Natural killer cell (primary cell): Measurements from ENCODE around the gene ZFAND5. TPM values are rescaled to one million over a fixed set of nuclear protein-coding genes. Genes with fewer than 3 reads are reported as not detected.
A peak's percentile ranks its signal among the peaks of the same experiment; 100 is the strongest.

Source experiments
- ATAC-seq, 3 donors: fragments of 150-1000 bp in 2 of 3; fragments of 200-7000 bp in 1 of 3; cut with Tn5 transposase; 1 replicate in 1 of 3; 2 replicates in 2 of 3; pipeline ENCODE4 v1.10.0; 2021; ENCODE audit warnings: mild to moderate bottlenecking in 2 of 3, moderate library complexity in 2 of 3
- DNase-seq, 2 donors: peaks; one replicate each; pipeline versions ENCODE4 v3.0.0 to v3.0.0-alpha.2; 2013 to 2021; ENCODE audit warnings: mixed read lengths in 1 of 2
- H3K27ac ChIP-seq: one replicate; pipeline ENCODE4 v1.5.1; 2013; ENCODE audit warnings: mild to moderate bottlenecking, low read length
- H3K27me3 ChIP-seq: one replicate; pipeline ENCODE4 v1.6.1; 2013; ENCODE audit warnings: low read length; ENCODE audit not compliant: control insufficient read depth, insufficient read depth
- H3K36me3 ChIP-seq: one replicate; pipeline ENCODE4 v1.6.1; 2013; ENCODE audit warnings: low read length; ENCODE audit not compliant: control insufficient read depth, insufficient read depth
- H3K4me1 ChIP-seq: one replicate; pipeline ENCODE4 v1.6.1; 2013; ENCODE audit warnings: low read length; ENCODE audit not compliant: control insufficient read depth, insufficient read depth
- H3K4me3 ChIP-seq: one replicate; pipeline ENCODE4 v1.5.1; 2013; ENCODE audit warnings: low read length
- H3K9me3 ChIP-seq: one replicate; pipeline ENCODE4 v1.6.1; 2013; ENCODE audit warnings: low read length; ENCODE audit not compliant: control insufficient read depth, insufficient read depth
- H3K27ac Mint-ChIP-seq, 2 donors: one replicate each; pipeline ENCODE4 v1.8.0; 2022; ENCODE audit warnings: mild to moderate bottlenecking in 2 of 2, mixed read lengths in 2 of 2, moderate library complexity in 1 of 2
- H3K27me3 Mint-ChIP-seq, 2 donors: one replicate each; pipeline ENCODE4 v1.8.0; 2022; ENCODE audit warnings: low read depth in 2 of 2, mixed read lengths in 2 of 2
- H3K36me3 Mint-ChIP-seq: one replicate; pipeline ENCODE4 v1.8.0; 2022; ENCODE audit warnings: mixed read lengths
- H3K4me1 Mint-ChIP-seq, 2 donors: one replicate each; pipeline ENCODE4 v1.8.0; 2022; ENCODE audit warnings: mixed read lengths in 2 of 2
- H3K4me3 Mint-ChIP-seq: one replicate; pipeline ENCODE4 v1.8.0; 2022; ENCODE audit warnings: mild to moderate bottlenecking, moderate library complexity, mixed read lengths
- H3K9me3 Mint-ChIP-seq, 2 donors: one replicate each; pipeline ENCODE4 v1.8.0; 2022; ENCODE audit warnings: mixed read lengths in 2 of 2
- WGBS: methylation state at CpG from one replicate; pipeline ENCODE4 v1.1.7; 2013; ENCODE audit warnings: missing lambda C conversion rate; ENCODE audit not compliant: insufficient coverage; 5-methylcytosine and 5-hydroxymethylcytosine counted together
- intact Hi-C: fragments of 100-400 bp; cut with micrococcal nuclease; formaldehyde crosslinking; loops from one replicate; pipeline ENCODE4 v1.14.2; 2022
- total RNA-seq, 4 donors: library from RNA; stranded (reverse); fragments of 120-200 nt in 1 of 4; gene quantifications; one replicate each; pipeline versions ENCODE4 v1.2.3 to v1.2.4, GENCODE V29; 2013 to 2022
- TF ChIP-seq, protein P1 (sequence below): fragments of 200-600 bp; IDR thresholded peaks from one replicate; pipeline ENCODE4 v1.8.0; 2022; ENCODE audit warnings: antibody characterized with exemption

The ZFAND5 gene
- total RNA-seq, 3 donors from 2014 or later (not counting 1 experiment from before 2014, with no cell fraction given), result 307 to 450 (median 318) TPM

DNA sequence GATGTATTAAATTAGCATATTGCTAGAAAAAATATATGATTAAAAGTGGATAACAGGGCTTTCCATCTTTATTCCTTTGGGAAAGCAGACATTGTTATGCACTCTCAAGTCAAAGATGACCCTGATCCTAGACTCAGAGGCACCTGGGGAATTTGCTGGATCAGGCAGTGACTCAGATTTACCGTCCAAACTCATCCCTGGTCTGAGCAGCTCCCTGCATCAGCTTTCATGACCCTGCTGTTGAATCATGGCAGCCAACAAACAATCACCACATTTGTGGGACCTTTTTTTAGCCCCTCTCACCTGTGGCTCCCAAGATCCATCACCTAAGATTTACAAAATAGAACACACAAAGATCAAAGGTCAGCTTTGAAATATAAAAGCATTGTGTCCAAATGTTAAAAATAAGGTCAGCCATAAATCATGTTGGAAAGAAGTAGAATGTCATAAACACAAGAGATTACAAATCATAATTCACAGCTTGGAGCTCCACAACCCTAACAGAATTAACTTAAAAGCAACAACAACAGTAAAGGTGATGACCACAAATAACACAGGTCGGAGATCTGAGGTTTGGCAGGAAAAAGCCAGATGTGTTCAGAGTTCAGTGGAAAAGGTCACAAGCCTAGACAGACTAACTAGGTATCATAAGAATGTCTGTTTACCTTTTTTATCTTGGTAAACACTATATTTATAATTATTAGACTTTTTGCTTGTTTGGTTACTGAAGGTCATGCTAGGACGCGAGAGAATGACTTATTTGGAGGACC lies 55.5 kb downstream of the ZFAND5 start:
- no peak overlapping the region for H3K4me3 ChIP-seq
- TF ChIP-seq, protein P1, sequence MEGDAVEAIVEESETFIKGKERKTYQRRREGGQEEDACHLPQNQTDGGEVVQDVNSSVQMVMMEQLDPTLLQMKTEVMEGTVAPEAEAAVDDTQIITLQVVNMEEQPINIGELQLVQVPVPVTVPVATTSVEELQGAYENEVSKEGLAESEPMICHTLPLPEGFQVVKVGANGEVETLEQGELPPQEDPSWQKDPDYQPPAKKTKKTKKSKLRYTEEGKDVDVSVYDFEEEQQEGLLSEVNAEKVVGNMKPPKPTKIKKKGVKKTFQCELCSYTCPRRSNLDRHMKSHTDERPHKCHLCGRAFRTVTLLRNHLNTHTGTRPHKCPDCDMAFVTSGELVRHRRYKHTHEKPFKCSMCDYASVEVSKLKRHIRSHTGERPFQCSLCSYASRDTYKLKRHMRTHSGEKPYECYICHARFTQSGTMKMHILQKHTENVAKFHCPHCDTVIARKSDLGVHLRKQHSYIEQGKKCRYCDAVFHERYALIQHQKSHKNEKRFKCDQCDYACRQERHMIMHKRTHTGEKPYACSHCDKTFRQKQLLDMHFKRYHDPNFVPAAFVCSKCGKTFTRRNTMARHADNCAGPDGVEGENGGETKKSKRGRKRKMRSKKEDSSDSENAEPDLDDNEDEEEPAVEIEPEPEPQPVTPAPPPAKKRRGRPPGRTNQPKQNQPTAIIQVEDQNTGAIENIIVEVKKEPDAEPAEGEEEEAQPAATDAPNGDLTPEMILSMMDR, result no peak
- no peak for DNase-seq
- Mint-ChIP-seq H3K27me3 (no peaks in the 10 kb centered on the region), H3K36me3 (no peaks in the 10 kb centered on the region), H3K9me3 (no peaks in the 10 kb centered on the region), H3K27ac (peak overlapping the region; percentile 89 to 90), H3K4me3 (peak overlapping the region; percentile 84), H3K4me1 (peaks cover 36 to 41% of the 10 kb centered on the region in 2 donors)
- ATAC-seq, result peak in 2 of 3 donors; percentile 36 to 65
- H3K4me1 ChIP-seq, result peaks cover 45% of the 10 kb centered on the region
- H3K27ac ChIP-seq, result peak overlapping the region; percentile 4
- intact Hi-C loops, result loop anchor here (5.0 to 10.0 kb wide), 2 partner anchors 53 to 845 kb away; partner anchors contain the start of gene ANXA1
- no peaks in the 10 kb centered on the region for H3K27me3 ChIP-seq
- WGBS, result 47% methylated on average over 2 of the region's 4 CpGs
- H3K9me3 ChIP-seq, result no peaks in the 10 kb centered on the region
- H3K36me3 ChIP-seq, result no peaks in the 10 kb centered on the region

DNA sequence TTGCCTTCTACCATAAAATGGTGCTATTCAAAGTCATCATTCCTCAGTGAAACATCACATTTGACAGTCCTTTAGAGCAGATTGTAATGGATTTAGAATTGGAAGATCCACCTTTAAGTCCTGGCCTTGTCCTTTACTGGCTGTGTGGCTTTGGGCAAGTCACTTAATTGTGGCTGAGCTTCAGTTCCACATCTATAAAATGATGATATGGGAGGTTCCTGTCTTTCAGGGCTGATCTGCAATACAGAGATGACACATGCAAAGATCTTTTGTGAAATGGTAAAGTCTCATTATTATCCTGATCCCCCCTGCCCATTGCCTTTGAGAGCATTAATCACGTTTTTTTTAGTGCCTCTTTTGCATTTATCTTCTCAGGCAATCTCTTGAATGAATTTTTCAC lies 58.2 kb downstream of the ZFAND5 start:
- no peak overlapping the region for H3K4me3 ChIP-seq
- Mint-ChIP-seq H3K4me1 (peaks cover 46% of the 10 kb centered on the region in 2 donors), H3K4me3 (peak overlapping the region; percentile 83), H3K9me3 (no peaks in the 10 kb centered on the region), H3K27ac (peak overlapping the region; percentile 93), H3K27me3 (no peaks in the 10 kb centered on the region), H3K36me3 (no peaks in the 10 kb centered on the region)
- H3K9me3 ChIP-seq, result no peaks in the 10 kb centered on the region
- ATAC-seq, result no peak
- H3K27me3 ChIP-seq, result no peaks in the 10 kb centered on the region
- intact Hi-C loops, result loop anchor here (5.0 to 10.0 kb wide), 2 partner anchors 56 to 848 kb away; partner anchors contain the start of gene ANXA1
- WGBS, result 75% methylated on average over 1 of the region's 1 CpG
- peak overlapping the region; percentile 10 for H3K27ac ChIP-seq
- H3K4me1 ChIP-seq, result peaks cover 51% of the 10 kb centered on the region
- H3K36me3 ChIP-seq, result no peaks in the 10 kb centered on the region
- no peak for DNase-seq
- TF ChIP-seq, protein P1, result no peak

DNA sequence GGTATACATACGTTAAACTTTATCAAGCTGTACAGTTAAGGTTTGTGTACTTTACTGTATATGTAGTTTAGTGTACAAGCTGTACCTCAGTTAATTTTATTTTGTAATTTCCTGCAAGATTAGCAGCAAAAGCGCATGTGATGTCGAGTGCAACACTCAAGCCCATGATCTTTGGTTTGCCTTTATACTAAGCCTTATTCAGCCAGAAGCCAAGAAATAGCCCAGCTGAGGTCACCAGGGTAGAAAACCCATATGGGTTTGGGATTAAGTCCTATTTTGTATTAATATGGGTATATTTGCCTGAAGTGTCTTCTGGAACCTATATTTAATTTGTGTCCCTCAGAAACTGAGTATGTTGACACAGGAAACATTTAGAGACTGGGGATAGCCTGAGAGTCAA lies 59.3 kb downstream of the ZFAND5 start:
- peak overlapping the region; percentile 93 for H3K27ac Mint-ChIP-seq
- Histone ChIP-seq H3K9me3 (no peaks in the 10 kb centered on the region), H3K4me1 (peaks cover 56% of the 10 kb centered on the region), H3K27ac (peak overlapping the region; percentile 86), H3K27me3 (no peaks in the 10 kb centered on the region), H3K4me3 (peak overlapping the region; percentile 32), H3K36me3 (no peaks in the 10 kb centered on the region)
- H3K9me3 Mint-ChIP-seq, result no peaks in the 10 kb centered on the region
- TF ChIP-seq, protein P1, result no peak
- H3K27me3 Mint-ChIP-seq, result no peaks in the 10 kb centered on the region
- 27% methylated on average over 3 of the region's 3 CpGs for WGBS
- H3K4me1 Mint-ChIP-seq, result peaks cover 53 to 56% of the 10 kb centered on the region in 2 donors
- DNase-seq (no peak), ATAC-seq (peak; percentile 9 to 33 (median 19))
- peak overlapping the region; percentile 87 for H3K4me3 Mint-ChIP-seq
- H3K36me3 Mint-ChIP-seq, result no peaks in the 10 kb centered on the region
- intact Hi-C loops, result loop anchor here (5.0 to 10.0 kb wide), 2 partner anchors 57 to 849 kb away; partner anchors contain the start of gene ANXA1
